GM18868 (cell line): ENCODE results near the gene GRB10.
A peak's percentile ranks its signal among the peaks of the same experiment; 100 is the strongest.

ENCODE experiments used
- ATAC-seq: cut with Tn5 transposase; IDR thresholded peaks from one replicate; pipeline ENCODE4 v1.9.1; 2021; ENCODE audit warnings: mild to moderate bottlenecking, moderate library complexity; ENCODE audit not compliant: unreplicated experiment

GRB10 gene

GRCh38 chr7:50696810-50697582 is 85.7 kb downstream of the GRB10 start:
- no peak for ATAC-seq

GRCh38 chr7:50695026-50695425 is 87.7 kb downstream of the GRB10 start:
- no peak for ATAC-seq

DNA sequence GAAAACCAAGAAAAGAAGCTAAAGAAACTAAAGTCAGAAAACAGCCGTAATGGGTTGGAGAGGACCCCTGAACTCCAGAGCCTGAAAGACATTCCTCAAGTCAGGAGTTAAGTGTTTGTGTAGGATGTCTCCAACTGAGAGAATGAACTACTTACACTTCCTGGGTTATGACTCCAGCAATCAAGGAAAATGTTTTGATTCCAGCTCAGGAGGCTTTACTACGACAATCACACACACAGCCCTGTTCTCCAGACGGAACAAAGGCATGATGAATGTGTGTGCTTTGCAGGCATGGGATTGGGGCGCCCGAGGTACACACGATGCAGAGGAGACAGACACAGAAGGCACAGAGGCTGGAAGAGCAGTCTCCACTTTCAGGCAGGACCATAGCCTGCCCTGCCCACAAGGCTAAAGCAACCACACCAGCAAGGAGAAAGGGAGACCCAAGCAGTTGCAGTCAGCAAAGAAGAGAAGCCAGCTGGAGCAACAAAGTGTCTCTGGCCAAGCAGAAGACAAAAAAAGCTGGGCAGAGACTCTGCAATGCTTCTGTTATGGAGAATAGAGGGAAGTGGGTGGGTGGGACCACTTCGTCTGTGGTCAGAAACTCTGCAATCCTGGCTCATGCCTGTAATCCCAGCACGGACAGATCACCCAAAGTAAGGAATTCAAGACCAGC is 89.1 kb downstream of the GRB10 start:
- ATAC-seq = no peak

GRCh38 chr7:50690541-50691011 is 92.1 kb downstream of the GRB10 start:
- no peak for ATAC-seq

- no peak for ATAC-seq
Measured at GRCh38 chr7:50688226-50688590, 94.5 kb downstream of the GRB10 start.

- ATAC-seq = no peak
Measured at GRCh38 chr7:50687575-50688225, 95.0 kb downstream of the GRB10 start.

DNA sequence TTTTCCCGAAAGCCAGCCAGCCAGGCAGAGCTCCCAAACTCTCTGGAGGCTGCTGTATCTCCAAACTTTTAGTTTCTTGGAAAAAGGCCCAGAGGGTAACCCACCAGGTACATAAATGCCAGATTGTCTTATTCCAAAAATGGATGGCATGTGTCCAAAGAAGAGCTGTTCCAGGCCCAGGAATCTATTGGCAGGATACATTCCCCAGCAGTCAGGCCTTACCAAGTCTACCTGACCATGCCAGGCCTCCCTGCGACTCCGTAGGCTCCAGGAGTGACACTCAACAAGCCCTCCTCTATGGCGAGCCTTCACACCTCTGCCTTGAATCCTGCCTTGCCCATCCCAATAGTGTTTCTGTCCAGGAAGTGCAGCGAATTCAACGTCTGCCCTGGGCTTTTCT is 95.6 kb downstream of the GRB10 start:
- no peak for ATAC-seq

DNA sequence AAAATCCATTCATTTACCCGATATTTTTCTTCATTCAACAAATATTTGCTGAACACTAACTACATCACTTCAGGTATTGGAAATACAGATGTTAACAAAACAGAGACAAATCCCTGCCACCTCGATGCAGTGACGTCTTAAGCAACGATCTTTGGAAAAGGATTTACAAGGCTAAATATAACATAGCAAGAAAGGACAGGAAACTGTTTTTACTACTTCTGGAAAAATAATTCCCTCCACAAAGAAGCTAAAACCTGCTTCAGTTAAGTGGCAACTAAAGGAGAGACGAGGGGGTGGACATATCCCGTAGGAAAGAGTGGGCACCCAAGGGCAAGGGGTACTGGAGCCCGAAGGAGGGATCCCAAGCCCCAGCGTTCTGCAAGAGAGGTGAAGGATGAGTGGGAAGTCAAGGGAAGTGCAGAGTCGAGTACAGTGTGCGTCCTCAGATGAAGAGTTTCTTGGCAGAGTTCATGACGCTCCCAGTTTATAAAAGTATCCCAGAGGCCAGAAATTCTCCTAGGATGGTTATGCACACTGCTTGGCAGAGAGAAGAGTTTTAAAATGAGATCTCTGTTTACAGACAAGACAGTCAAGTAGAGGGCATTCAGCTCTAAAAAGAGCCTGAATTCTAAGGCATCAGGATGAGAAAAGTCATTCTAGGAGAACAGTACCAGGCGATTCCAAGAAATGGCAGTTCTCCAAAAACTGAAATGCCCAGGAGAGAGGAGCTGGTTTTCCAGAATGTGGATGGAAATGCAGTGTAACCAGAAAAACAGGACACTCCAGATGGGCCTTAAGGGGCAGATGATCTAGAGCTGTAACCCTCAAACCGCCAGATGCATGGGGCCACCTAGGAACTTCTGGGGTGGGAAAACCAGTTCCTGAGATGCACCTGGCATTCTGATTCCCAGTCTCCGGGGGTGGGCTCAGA is 97.3 kb downstream of the GRB10 start:
- ATAC-seq = no peak

DNA sequence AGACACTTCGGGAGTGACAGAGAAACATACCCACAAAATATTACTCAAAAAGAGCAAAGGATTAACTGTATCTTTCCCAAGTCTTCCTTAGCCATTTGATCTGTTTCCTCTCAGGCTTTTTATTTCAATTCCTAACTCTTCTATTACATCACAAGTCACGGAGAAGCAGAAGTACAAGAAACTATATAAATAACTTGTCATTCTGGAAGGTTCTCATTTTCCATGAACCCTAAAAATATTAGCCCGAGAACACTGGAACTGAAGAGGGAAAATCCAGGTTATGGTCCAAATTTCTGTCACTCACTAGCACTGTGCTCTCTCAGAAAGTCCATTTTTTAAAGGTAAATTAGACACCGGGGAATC is 98.0 kb downstream of the GRB10 start:
- no peak for ATAC-seq

DNA sequence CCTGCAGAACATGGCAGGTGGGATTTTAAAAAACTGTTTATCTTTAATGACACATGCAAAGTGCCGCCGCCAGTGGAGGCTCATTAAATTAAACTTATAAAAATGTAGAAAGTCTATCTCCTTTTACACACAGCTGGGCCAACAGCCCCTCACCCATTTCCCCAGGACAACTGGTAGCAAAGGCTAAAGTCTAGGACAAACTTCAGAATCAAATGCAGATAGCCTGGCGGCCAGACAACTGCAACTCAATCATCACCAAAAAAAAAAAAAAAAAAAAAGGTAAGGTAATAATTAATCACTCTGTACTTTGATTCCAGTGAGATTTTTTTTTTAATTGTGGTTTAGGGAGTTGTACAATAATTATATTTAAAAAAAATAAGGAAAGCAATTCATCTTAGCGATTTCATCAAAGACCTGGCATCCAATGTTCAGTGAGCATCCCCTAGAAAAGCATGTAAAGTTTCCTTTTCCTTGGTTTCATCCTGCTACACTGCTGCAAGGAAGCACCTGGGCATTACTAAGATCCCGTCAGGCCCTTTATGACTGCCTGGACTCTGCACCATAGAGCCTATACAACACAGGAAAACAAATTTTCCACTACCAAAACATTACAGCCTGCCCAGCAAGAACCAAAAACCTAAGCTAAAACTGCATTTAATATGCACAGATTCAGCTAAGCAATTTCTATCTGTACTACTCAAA is 98.5 kb downstream of the GRB10 start:
- no peak for ATAC-seq

DNA sequence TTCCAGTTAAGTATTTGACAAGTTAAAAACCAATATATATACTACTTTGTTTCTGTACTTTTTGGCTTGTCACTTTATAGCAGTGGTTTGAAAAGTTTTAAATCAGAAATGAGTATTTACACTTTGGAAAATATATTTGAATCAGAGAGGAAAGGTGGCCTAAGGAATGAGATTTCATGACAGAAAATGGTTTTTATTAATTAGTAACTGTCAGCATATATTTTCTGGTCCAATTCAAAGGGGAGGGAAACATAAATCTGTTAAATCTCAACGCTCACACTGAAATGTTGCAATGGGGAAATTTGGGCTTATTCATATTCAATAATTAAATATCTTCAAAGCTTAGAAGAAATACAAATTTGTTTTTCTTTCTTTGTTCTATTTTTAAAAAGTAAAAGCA is 100.1 kb downstream of the GRB10 start:
- no peak for ATAC-seq

GRCh38 chr7:50682079-50682478 is 100.6 kb downstream of the GRB10 start:
- no peak for ATAC-seq

DNA sequence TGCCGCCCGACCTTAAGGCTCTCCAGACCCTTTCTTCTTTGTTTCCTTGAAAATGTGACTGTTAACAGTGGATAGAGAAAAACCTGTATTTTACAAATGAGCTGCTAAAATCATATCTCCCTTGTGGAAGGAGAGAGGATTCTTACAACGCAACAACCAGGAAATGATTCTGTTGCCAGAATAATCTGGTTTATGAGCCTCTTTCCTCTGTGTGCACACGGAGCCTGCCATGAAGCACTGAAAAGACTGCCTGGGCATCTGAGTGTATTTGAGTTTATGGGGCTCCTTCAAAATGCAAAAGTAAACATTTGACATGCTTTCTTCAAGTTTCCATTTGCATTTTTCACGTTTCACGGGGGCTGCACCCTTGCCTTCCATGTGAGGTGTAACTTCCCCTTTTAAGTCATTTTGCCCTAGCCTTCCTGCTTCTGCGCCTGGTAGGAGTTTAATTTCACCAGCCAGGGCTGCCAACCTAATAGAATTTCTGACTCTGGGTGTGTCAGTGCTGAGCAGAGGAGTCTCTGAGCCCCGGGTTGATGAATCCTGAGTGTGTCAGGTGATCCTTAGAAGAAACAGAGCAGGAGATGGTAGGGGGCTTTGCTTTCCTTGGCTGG is 101.2 kb downstream of the GRB10 start:
- ATAC-seq = no peak

- peak; percentile 77 for ATAC-seq
Measured at GRCh38 chr7:50679218-50680007, 103.3 kb downstream of the GRB10 start.

GRCh38 chr7:50678586-50678985 is 104.1 kb downstream of the GRB10 start:
- ATAC-seq = no peak

DNA sequence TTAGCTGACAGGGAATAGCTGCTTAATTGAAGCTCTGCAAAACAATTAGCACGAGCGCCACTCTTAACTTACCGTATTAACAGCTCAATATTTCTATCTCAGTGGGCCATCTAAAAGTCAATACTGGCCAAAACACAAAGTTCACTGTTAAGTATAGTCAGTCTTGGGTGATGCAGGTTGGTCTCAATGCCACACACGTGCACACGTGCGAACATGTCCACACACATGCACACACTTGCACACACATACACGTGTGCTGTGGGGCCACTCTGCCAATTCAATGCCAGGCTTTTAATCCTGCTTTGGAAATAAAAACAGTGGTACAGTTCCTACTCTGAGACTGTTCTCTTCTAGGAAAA is 105.1 kb downstream of the GRB10 start:
- ATAC-seq = no peak

GRCh38 chr7:50676740-50677637 is 105.7 kb downstream of the GRB10 start:
- ATAC-seq = no peak

GRCh38 chr7:50676079-50676478 is 106.6 kb downstream of the GRB10 start:
- ATAC-seq = no peak
